GM18499 (cell line): Measurements from ENCODE around the gene CXorf65.
A peak's percentile ranks its signal among the peaks of the same experiment; 100 is the strongest.

ENCODE experiments used
- ATAC-seq: cut with Tn5 transposase; IDR thresholded peaks from one replicate; pipeline ENCODE4 v1.9.1; 2021; ENCODE audit warnings: moderate number of reproducible peaks; ENCODE audit not compliant: insufficient read depth, unreplicated experiment

Gene CXorf65

DNA sequence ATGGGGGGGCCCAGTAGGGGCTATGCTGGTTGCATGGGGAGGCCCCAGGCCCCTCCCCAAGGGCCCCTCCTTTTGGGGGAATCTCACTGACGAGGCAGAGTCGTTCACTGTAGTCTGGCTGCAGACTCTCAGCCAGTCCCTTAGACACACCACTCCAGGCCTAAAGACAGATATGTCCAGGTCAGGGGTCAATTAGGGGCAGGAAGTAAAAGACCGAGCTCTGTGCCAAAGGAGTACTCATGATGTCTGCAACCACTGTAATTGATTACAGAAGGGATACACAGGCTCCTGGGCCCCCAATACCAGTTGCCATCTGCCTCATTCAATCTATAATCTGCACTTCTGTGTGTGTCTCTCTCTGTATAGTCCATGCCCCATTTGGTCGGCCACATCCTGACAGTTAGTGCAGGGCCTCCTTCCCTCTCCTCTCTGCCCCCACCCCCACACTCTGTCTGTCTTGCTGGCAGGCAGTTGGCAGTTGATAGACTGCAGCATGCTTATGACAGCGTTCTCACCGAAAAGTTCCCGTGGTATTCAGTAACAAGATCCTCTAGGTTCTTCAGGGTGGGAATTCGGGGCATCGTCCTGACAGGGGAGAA is 1.3 kb upstream of the CXorf65 start:
- no peak for ATAC-seq

- no peak for ATAC-seq
Measured at GRCh38 chrX:71107245-71107644, 705 bp upstream of the CXorf65 start.

DNA sequence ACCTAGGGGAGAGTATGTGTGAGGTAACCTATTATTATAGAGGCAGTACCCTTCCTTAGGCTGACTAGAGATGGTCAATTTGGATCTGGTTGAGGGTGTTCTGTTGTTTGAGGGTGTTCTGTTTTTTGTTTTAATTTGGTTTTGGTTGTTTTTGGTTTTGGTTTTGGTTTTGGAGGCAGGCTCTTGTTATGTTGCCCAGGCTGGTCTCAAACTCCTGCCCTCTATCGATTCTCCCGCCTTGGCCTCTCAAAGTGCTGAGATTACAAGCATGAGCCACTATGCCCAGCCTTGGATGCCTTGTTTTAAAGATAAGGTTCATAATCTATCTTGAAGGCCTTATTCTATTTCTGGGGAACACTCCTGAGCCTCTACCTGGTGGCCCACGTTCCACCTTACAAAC is 912 bp downstream of the CXorf65 start:
- ATAC-seq = no peak

- ATAC-seq = no peak
Measured at GRCh38 chrX:71103110-71103983, 3.2 kb downstream of the CXorf65 start.

GRCh38 chrX:71102292-71102691 is 4.2 kb downstream of the CXorf65 start:
- no peak for ATAC-seq

GRCh38 chrX:71100581-71101505 is 5.7 kb downstream of the CXorf65 start:
- ATAC-seq = no peak

- no peak for ATAC-seq
Measured at GRCh38 chrX:71099736-71100135, 6.8 kb downstream of the CXorf65 start.

- no peak for ATAC-seq
Measured at GRCh38 chrX:71098951-71099506, 7.5 kb downstream of the CXorf65 start.

GRCh38 chrX:71098302-71098701 is 8.2 kb downstream of the CXorf65 start:
- ATAC-seq = no peak

DNA sequence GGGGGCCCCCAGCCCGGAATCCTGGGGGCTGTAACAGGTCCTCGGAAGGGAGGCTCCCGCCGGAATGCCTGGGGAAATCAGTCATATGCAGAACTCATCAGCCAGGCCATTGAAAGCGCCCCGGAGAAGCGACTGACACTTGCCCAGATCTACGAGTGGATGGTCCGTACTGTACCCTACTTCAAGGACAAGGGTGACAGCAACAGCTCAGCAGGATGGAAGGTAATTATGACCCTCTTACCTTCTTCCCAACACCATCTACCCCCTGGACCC is 9.8 kb downstream of the CXorf65 start:
- no peak for ATAC-seq

DNA sequence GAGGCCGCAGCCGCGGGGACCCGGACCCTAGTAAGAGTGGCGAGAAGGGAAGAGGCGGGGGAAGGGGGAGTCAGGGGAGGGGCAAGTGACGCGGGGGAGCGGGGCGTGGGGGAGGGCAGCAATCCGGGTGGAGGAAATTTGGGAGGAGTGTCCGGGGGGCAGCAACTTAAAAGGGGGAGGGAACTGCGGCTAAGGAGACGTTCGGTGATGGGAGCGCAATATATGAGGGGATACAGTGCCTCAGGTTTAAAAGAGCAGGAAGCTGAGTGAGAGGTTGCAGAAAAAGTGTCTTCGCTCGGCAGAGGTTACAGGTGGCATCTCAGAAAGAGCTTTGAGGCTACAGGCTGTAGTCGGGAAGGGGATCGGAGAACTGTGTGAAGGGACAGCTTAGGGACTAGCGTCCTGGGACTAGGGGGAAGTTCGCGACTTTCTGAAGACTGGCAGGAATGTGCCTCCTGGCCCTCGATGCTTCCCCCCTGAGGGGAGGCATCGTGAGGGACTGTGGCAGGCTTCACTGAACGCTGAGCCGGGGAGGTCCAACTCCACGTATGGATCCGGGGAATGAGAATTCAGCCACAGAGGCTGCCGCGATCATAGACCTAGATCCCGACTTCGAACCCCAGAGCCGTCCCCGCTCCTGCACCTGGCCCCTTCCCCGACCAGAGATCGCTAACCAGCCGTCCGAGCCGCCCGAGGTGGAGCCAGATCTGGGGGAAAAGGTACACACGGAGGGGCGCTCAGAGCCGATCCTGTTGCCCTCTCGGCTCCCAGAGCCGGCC is 10.4 kb downstream of the CXorf65 start:
- no peak for ATAC-seq

DNA sequence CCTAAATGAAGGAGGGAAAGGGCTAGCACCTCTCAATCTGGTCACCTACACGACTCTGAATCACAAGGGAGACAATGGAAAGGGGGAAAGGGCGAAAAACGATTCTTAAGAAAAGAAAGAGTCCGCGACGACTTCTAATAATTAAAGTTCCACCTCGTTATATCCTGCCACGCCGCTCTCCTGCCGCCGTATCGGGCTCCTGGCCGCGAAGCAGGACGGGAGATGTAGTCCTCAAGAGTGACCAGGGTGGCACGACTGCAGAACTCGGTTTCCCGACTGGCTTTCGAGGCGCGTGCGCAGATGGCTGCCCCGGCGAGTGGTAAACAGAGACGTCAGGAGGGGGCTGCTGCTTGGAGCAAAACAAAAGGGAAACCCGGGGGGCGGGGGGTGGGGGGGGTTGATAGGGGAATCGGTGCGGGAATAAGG is 11.0 kb downstream of the CXorf65 start, which contains the start of gene FOXO4:
Gene FOXO4 (plus strand): TSS at position 297 of the 426 bp plus-strand sequence. CDS start 678 bp downstream, outside the sequence.
- peak; percentile 77 for ATAC-seq

GRCh38 chrX:71095033-71095432 is 11.5 kb downstream of the CXorf65 start:
- ATAC-seq = no peak

DNA sequence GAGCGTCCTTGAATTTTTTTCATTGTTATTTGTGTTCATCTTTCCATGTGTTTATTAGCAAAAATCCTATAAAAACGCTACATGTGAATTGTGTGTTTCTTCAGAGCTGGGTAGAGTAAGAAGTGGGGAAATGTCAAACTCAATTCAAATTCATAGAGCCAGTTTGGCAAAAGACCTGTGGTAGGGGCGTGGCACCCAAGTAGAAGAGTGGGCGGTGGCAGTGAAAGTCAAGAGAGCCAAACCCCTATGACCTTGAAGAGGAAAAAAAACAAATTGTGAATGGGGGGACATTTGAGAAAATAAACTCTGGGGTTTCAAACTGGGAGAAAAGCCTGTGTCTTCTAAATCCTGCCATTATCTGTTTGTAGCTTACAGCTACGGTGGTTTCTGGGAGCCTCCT is 15.3 kb downstream of the CXorf65 start:
- ATAC-seq = no peak

- ATAC-seq = no peak
Measured at GRCh38 chrX:71085900-71086299, 20.6 kb downstream of the CXorf65 start.

DNA sequence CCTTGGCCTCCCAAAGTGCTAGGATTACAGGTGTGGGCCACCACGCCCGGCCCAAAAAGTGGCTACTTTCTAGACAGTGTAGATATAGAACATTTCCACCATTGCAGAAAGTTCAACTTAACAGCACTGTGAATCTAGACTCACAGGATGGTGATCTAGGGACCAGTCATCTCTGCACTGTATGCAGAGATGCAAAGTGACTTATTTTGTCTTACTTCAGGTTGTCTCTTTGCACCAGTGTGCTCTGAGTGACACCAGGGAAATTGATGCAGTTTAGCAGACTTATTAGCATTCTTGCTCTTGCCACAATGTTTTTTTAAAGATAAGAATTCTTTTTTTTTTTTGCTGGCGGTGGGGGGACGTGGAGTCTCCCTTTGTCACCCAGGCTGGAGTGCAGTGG is 23.7 kb downstream of the CXorf65 start:
- ATAC-seq = no peak

GRCh38 chrX:71082124-71082647 is 24.4 kb downstream of the CXorf65 start:
- no peak for ATAC-seq

- ATAC-seq = no peak
Measured at GRCh38 chrX:71081330-71082123, 25.0 kb downstream of the CXorf65 start.

DNA sequence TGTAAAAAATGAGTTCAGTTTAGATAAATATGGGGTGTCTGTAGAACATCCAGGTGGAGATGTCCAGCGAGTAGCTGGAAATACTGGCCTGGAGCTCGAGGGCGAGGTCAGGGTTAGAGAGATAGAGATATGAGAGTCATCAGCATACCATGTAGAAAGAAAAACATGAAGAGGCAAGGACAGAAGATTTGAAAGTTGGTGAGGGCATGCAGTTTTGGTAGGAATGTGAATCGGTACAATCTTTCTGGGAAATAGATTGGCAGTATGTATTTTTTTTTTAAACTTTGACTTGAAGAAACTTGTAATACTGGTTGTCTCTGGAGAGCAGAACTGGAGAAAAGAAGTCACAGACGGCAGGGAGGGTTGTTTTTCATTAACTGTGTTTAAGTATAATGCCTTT is 36.0 kb downstream of the CXorf65 start:
- ATAC-seq = no peak
